A549 treated with GW870086 at 1 μM for 4 hours (cell line): ENCODE results near the gene NRIP1. TPM values are rescaled to one million over a fixed set of nuclear protein-coding genes. Genes with fewer than 3 reads are reported as not detected.

Experiments used
- total RNA-seq: library from RNA; stranded (reverse); fragments of 200-300 nt; extraction: Qiagen RNA extraction; gene quantifications from 5 replicates; pipeline ENCODE4 v1.2.3, GENCODE V29; 2022; ENCODE audit warnings: low read depth

NRIP1 gene
- total RNA-seq = 8.0 to 18.6 TPM (median 16.2 TPM) in 5 replicates

GRCh38 chr21:15064576-15065391 is at the start of gene NRIP1:
Gene NRIP1 (minus strand): TSS chr21:15065000. CDS start chr21:14968192, 96,808 bp downstream.

